ENCODE data around the gene NOSIP.

DNA sequence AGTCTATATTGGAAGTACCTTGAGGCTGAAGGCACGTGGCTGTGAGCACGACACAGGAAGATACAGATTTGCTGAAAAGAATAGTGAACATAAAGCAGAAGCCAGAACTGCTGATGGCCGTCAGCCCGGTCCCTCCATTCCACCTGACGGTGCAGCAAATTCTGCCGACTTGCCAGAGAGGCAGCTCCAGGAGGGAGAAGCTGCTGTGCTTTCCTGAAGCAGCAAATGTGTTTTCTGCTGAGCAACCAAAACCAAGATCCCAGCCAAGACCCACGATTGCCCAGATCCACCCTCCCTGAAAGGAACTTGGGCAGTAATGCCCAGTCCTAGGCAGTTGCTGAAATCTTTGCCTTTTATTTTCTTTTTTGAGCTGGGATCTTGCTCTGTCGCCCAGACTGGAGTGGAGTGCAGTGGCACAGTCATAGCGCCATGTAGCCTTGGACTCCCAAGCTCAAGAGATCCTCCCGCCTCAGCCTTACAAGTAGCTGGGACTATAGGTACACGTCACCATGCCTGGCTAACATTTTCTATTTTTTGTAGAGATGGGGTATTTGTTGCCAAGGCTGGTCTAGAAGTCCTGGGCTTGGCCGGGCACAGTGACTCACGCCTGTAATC is 59.5 kb downstream of the NOSIP start:
- TF ChIP-seq, protein P1, sequence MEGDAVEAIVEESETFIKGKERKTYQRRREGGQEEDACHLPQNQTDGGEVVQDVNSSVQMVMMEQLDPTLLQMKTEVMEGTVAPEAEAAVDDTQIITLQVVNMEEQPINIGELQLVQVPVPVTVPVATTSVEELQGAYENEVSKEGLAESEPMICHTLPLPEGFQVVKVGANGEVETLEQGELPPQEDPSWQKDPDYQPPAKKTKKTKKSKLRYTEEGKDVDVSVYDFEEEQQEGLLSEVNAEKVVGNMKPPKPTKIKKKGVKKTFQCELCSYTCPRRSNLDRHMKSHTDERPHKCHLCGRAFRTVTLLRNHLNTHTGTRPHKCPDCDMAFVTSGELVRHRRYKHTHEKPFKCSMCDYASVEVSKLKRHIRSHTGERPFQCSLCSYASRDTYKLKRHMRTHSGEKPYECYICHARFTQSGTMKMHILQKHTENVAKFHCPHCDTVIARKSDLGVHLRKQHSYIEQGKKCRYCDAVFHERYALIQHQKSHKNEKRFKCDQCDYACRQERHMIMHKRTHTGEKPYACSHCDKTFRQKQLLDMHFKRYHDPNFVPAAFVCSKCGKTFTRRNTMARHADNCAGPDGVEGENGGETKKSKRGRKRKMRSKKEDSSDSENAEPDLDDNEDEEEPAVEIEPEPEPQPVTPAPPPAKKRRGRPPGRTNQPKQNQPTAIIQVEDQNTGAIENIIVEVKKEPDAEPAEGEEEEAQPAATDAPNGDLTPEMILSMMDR (IDR thresholded peaks at IDR 0.05), result no peak
- TF ChIP-seq POLR2A (IDR thresholded peaks at IDR 0.05), result no peak

Data from right lobe of liver (tissue), 4 donors.